HG02571 (cell line): Measurements from ENCODE around the gene SLC25A38.

Experiments
- ATAC-seq: cut with Tn5 transposase; IDR thresholded peaks from one replicate; pipeline ENCODE4 v1.9.1; 2021; ENCODE audit warnings: mild to moderate bottlenecking, moderate library complexity; ENCODE audit not compliant: unreplicated experiment

The SLC25A38 gene

GRCh38 chr3:39372833-39373232 is 10.3 kb upstream of the SLC25A38 start:
- ATAC-seq: no peak

DNA sequence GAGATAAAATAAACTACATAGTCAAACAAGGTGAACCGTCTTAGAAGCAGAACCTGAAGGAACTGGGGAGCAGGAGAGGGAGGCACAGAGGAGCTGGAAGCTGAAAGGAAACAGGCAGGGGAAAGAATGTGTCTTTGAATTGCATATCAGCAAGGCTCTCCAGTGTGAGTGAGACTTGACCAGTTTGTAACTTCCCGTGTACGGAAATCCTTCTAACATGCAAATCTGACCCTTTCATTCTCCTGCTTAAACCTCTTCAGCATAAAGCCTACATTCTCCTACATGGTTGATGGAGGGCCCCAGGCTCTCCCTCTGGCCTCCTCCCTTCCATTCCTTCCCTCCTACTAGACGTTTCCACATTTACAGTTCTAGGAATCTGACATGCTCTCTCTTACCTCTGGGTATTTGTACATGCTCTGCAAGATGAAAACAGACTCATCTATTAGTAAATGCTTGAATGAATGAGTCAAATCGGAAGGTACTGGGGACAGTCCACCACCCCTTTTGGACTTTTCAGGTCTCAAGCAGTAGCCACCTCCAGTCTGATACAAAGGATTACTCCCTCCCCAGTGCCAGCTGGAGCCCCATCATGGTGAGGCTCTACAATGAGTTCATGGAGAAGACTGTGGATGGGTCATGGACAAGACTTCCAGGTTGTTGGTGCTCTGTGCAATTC is 6.1 kb upstream of the SLC25A38 start:
- no peak for ATAC-seq

DNA sequence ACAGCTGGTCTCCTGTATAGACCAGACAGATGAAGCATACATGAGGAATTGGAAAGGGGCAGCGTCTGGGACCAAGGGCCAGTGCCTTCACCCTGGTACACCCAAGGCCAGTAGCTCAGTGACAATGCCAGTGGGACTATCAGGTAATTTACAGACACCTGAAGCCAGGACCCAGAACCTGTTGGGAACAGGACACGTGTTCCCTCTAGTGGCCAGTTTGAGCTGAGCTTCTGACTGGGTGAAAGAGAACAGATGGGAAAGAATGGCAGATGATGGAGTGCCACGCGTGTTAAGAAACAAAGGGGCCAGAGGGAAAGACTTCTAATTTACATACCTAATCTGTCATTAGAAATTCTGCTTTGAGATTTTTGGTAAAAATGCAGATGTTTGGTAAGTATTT is 5.1 kb upstream of the SLC25A38 start:
- peak; percentile 78 for ATAC-seq

DNA sequence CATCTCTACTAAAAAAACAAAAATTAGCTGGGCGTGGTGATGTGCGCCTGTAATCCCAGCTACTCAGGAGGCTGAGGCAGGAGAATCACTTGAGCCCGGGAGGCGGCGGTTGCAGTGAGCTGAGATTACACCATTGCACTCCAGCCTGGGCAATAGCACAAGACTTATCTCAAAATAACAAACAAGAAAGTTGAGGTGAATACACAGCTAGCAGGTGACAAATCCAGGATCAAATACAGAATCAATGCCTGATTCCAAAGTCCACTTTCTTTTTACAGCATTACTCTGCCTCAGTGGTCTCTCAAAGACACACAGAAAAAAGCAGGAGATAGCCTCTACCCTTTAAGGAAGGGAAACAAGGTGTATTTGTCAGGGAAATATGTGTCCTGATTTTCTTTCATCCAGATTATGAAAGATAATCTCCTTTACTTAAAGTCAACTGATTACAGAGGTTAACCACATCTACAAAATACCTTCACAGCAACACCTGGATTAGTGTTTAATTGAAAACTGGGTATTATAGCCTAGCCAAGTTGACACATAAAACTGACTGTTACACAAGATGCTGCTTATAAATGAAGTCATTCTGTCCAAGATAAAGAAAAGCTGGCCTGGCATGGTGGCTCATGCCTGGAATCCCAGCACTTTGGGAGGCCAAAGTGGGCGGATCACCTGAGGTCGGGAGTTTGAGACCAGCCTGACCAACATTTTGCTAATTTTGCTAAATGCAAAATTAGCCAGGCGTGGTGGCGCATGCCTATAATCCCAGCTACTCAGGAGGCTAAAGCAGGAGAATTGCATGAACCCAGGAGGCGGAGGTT is 4.0 kb upstream of the SLC25A38 start:
- no peak for ATAC-seq

GRCh38 chr3:39379778-39380155 is 3.4 kb upstream of the SLC25A38 start:
- ATAC-seq: no peak

GRCh38 chr3:39381432-39381831 is 1.7 kb upstream of the SLC25A38 start:
- ATAC-seq: no peak

GRCh38 chr3:39383881-39384664 is 903 bp downstream of the SLC25A38 start:
- peak; percentile 74 for ATAC-seq

DNA sequence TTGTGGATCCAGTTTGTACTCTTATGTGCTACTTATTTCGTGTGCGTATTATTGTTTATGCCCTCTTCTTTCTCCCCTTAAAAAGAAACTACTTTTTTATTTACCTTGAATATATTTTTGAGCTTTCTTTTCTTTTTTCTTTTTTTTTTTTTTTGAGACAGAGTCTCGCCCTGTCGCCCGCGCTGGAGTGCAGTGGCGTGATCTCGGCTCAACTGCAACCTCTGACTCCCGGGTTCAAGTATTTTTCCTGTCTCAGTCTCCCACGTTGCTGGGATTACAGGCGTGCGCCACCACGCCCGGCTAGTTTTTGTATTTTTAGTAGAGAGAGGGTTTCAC is 1.5 kb downstream of the SLC25A38 start:
- no peak for ATAC-seq

DNA sequence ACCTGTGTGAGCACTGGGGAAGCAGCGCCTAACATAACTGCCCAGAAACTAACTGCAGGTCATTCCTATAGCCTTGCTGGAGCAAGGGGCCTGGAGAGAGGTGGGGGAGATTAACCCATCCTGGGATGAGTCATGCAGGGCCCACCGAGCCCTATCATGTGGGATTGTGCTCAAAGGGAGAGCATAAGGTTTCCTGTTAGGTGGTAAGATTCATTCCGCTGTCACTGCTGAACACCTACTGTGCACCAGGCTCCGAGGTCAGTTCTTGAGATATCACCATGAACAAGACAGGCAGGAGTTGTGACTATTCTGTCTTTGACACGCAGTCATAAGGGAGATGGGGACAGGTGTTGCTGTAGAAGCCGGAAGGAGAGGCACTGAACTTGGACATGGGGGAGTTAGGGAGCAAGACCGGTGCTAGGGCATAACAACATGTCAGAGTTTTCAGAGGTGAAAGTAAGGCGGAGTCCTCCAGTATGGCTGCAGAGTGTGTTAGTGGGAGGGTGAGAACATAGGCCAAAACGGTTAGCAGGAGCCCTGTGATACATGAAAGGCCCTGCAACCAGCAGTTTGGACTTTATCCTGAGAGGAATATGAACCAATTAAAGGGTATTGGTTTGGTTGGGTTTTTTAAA is 2.4 kb downstream of the SLC25A38 start:
- ATAC-seq: no peak

DNA sequence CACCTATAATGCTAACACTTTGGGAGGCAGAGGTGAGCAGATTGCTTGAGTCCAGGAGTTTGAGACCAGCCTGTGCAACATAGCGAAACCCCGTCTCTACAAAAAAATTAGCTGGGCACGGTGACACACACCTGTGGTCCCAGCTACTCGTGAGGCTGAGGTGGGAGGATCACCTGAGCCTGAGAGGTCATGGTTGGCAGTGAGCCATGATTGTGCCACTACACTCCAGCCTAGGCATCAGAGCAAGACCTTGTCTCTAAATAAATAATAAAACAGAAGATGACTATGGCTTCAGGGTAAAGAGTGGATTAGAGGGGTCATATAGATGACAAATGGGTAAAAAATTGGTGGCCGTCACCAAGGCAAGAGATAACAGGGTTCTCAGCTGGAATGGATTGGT is 3.1 kb downstream of the SLC25A38 start:
- ATAC-seq: no peak

DNA sequence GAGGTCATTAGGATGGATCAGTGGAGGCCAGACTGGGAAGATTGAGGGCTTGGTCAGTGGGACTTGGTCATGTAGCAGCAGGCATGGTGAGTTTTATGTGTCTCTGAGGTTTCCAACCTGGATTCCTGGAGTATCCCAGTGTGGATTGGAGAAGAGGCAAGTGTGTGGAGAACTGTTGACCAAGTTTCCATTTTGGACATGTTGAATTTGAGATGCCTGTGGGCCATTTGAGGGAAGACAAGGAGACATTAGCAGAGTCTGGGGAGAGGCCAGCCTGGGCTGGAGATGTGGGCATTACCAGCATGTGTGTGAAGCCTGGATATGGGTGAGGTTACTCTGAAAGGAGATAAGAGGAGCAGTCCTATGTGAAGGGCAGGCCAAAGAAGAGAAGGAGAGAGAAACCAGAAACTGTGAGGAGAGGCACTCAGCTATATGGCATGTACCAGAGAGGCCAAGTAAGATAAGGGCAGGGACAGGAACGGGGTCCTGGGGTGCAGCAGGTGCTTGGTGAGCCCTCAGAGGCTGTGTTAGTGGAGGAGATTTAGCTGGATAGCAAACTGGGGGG is 4.3 kb downstream of the SLC25A38 start:
- no peak for ATAC-seq

DNA sequence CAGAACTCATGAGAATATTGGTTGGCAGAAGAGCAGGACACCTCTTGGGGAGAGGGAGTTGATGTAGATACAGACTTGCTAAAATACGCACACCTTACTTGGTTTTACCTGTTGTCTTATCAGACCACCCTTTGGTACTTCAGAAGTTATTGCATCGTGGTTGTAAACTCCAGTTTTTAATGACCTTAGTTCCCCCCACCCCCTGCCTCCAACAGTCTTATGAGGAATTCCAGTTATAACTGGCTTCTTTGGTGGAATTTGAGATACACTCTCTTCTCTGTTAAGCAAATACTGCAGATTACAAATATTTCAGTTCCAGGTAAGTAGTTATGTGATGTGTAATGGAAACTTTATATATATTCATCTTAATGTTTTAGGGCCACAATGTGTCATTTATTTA is 5.0 kb downstream of the SLC25A38 start:
- ATAC-seq: no peak

DNA sequence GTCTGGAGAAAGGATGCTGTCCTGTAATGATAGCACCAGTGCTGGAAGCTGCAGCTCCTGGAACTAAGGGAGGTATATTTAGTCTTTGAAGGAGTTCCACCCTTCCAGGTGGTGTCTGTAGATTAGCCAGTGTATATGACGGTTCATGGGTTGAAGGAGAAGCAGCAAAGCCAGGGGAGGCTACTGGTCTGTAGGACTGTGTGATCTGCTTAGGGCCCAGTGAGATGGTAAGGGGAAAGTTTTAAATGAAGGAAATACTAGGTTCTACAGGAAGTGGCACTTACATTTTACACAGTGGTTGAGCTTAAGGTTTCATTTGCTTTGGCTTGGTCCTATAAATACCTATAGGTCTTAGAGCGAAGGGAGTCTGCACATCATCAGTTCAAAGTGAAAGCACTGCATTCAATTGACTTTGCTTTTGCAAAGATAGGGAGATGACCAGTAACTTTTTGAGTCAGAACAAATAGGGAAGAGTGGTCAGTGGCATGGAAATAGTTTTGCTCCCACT is 5.6 kb downstream of the SLC25A38 start:
- ATAC-seq: peak; percentile 65

DNA sequence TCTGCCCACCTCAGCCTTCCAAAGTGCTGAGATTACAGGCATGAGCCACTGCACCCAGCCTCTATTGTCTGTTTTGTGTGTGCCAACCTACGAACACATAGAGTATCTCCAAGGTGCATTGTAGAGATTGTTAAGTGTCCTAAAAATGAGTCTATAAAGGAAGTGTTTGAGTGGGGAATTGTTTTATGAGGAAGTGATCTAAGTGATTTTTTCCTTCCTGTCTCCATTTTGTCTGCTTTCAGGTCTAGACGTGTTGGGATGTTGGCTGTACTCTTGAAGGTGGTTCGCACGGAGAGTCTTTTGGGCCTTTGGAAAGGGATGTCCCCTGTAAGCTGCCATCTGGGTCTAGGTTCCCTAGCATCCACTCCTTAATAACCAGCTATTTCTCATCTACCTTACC is 7.0 kb downstream of the SLC25A38 start:
- ATAC-seq: no peak

DNA sequence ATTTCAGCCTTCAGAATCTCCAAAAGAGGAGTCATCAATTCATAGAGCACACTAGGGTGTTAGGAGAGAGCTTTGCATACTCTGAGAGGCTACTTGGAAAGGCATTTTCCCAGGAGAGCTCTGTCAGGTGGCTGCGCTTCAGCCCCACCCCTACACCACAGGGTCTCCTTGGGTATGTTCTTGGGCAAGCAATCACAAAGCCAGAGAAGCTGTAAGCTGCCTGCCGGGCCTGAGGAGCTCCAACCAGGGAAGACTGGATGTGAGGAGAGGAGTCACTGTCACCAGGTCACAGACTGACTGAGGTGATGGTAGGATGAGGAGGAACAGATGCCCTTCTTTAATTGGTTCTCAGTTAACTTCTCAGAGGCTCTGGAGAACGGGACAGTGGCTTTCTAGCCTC is 13.5 kb downstream of the SLC25A38 start:
- ATAC-seq: no peak

DNA sequence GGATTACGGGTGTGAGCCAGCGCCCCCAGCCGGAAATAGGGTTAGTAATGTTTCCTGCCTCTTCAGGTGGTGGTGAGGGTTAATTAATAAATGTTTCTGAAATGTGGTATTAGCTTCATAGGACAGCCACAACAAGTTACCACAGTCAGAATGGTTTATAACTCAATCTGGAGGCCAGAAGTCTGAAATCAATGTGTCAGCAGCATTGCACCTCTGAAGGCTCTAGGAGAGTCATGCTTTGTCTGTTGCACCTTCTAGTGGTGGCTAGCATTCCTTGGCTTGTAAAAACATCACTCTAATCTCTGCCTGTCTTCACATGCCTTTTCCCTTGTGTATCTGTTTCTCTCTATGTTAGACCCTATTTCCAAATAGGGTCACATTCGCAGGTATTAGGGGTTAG is 15.5 kb downstream of the SLC25A38 start:
- no peak for ATAC-seq

DNA sequence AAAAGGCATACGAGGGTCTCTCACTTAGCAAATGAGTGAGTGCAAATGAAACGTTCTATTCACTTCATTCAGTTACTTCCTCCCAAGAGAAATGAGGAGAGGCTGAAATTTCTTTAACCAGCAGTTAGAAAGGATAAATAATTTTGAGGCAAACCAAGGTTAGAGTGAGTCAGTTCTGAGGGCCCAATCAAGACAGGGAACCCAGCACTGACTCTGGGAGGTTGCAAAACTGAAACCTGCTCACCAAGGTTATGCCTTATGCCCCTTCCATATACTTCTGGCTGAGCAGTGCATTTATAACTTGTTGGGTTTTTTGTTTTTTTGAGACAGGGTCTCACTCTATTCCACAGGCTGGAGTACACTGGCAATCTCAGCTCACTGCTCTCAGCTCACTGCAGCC is 18.8 kb downstream of the SLC25A38 start:
- ATAC-seq: no peak

DNA sequence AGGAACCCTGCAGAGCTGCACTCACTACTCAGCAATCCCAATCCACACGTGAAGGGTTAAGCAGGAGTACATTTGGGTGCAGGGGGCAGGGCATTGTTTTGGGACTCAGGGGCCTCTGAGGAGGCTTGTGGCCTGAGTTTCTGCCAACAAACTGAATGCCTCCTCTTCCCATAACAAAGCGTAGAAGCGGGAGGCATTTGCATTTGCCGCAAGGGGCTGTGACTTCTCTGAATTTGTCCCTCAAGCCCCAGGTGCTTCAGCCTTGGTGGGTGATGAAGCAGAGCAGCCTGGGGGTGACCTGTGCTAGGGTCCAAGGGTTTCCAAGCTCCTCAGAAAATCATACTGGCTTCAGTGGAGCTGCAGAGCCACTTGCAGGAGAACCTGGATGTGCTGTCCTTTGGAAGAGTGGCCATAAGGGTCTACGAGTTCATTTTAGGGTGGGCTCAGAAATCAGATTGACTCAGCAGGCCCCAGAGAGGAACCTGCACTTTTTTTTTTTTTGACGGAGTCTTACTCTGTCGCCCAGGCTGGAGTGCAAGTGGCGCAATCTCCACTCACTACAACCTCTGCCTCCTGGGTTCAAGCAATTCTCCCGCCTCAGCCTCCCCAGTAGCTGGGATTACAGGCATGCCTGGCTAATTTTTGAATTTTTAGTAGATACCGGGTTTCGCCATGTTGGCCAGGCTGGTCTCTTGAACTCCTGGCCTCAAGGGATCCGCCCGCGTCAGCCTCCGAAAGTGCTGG is 21.9 kb downstream of the SLC25A38 start:
- ATAC-seq: no peak

DNA sequence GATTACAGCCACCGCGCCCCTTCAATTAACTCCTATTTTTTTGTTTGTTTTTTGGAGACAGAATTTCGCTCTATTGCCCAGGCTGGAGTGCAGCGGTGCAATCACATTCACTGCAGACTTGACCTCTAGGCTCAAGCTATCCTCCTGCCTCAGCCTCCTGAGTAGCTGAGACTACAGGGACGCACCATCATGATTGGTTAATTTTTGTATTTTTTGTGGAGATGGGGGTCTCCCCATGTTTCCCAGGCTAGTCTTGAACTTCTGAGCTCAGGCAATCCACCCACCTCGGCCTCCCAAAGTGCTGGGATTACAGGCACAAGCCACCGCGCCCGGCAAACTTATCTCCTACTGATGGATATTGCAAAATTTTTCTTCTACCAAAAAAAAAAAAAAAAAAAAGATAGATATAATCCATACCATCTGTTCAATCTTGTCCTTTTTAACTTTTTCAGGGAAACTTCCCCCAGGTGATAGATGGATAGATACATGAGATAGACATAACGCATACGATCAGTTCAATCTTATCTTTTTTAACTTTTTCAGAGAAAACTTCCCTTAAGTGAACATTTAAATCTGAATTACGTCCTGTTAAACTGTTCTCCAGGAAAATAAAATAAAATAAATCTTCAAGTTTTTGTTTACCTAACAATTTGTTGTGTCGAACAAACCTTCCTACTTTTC is 22.7 kb downstream of the SLC25A38 start:
- ATAC-seq: no peak
